Cortex of kidney (tissue), 1 donor: ENCODE measurements around the gene SH3BP5.

ENCODE experiments used
- DNase-seq: peaks from one replicate; lab custom pipeline; 2025; lab: John Stamatoyannopoulos, UW

SH3BP5 gene

DNA sequence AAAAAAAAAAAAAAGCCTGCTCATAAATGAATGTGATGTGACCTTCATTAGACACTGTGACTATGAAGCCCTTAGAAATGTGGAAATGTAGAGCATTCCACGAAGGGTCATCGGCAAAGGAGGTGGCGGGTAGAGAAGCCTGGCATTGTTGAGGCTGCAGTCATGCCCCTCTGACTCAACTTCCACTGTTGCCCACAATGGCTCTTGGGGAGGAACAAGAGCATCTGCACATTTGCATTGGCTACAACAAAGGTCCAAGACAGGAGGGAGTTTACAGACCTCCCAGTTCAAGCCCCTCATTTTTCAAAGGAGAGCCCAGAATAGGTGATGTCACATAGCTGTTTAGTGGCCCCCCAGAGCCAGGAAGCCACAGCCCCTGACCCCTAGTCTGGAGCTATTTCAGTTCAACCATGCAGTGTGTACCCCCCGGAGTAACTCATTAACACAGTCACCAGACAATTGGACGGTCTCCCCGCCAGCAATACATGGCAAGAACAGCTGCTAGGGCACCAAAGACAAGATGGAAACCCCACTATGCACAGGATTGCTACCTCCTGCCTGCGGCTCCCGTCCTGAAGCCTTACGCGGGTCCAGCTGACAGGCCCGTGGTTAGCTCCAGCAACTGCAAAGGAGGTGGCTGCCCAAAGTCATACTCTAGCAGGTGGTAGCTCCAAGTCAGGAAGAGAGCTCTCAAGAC, 56.2 kb downstream of the SH3BP5 start:
- DNase-seq, result no peak

DNA sequence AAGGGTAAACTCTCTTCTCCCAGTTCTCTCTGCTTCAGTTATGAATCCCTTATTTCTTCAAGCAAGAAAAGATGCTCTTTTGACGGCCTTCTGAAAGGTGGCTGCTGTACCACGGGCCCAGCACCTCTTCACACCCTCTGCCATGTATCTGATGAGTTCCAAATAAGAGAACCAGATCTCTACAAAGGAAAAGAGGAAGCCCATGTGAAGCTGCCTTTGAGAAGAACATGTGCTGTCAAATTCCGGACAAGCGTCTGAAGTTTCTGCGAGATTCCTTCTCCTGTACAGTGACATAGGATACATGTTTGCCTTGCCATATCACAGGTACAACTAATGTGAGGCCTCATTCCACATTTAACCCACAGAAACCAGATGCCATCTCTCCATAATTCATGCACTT, 59.2 kb downstream of the SH3BP5 start:
- no peak for DNase-seq

GRCh38 chr3:15272426-15273196, 59.8 kb downstream of the SH3BP5 start:
- no peak for DNase-seq

- DNase-seq, result no peak
Observed at GRCh38 chr3:15271785-15272381, 60.5 kb downstream of the SH3BP5 start.

GRCh38 chr3:15271030-15271429, 61.4 kb downstream of the SH3BP5 start:
- DNase-seq, result no peak

DNA sequence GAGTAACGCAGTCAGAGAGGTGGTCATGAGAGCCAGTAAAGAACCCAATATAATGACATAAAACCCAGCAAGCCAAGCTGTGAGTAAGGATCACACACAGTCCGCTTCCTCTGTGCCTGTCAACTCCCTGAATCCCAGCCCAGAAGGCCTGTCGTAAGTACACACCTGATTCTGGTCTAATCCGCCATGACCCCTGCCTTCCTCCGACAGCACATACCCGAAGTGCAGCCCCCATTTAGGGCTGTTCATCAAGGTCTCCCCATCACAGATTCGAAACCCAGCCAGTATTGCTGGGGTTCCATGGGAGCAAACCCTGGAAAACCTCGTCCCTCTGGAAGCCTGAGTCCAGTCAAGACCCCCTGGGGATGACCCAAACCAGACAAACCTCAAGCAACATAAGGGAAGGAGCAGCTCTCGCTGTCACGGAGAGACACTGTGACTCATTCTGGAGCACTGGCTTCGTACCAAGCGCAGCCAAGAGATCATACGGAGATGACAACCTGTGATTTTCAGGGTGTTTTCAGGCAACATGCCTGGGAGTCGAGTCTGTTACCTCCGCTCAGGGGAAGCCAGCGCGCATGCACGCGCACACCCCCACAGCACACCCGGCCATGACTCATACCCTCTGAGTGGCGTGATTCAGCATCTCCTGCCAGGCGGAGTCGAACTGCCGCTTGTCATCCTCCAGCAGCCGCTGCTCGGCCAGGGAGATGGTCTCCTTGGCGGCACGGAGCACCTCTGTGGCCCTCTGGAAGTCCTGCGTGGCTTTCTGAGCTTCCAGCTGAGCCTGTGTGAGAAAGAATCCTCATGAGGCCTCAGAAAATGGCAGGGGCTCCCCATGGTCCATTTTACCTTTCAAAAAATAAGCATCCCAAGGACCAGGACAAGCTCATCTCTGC, 63.0 kb downstream of the SH3BP5 start:
- no peak for DNase-seq

GRCh38 chr3:15268033-15268631, 64.3 kb downstream of the SH3BP5 start:
- DNase-seq, result no peak

DNA sequence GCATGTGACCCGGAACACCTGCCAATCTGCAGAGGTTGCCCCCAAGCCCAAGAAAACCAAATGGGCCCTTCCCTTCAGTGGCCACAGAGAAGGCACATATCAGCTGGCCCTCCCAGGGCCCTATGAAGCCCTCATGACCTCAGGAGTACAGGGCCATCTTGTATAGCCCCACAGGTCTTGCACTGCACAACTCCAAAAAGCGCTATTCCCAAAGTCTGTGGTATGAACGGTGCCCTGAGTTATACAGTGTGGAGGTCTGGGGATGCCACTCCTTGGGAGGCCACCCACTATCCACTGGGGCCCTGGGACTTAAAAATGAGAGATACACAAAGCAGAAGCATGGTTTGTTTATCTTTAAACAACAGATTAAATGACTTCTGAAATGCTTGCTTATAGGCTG, 64.9 kb downstream of the SH3BP5 start:
- no peak for DNase-seq

DNA sequence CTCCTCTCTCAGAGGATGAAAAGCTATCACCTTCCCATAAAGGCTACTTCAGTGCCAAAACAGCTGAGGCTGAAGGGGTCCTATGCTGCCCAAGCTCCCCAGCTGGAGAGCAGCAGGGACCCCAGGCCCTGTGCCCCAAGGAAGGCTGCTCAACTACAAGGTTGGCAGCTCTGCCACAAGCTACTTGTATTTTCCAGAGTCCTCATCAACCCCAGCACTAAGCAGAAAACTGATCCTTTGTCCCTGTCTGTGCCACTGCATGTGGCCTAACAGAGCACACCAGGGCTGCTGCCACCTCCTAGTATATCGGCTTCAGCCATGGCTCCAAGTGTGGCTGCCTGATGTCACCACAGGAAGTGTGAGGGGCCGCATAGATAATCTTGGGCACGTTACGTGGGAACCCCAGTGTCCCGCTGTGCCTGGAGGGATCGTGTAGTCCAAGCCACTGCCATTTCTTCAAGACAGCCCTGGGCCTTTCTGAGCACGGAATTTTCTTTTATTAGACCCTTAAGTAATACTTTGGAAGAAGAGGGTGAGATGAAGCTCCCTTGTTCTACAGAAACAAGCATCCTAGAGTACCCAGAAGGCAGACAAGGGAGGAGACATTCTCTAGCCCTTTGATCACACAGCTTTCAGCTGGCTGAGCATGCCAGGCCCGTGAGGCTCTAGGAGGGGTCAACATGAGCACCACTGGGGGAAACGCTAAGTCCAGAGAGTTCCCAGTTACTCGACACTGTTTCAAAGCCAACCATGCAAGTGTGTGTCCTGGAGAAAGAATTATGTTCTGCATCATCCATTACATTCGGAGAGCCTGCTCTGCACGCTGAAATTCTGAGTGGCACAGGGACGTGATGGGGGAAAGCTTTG, 65.6 kb downstream of the SH3BP5 start:
- DNase-seq, result no peak

GRCh38 chr3:15265655-15266509, 66.5 kb downstream of the SH3BP5 start:
- DNase-seq, result no peak

- DNase-seq, result no peak
Observed at GRCh38 chr3:15264486-15264885, 67.9 kb downstream of the SH3BP5 start.

DNA sequence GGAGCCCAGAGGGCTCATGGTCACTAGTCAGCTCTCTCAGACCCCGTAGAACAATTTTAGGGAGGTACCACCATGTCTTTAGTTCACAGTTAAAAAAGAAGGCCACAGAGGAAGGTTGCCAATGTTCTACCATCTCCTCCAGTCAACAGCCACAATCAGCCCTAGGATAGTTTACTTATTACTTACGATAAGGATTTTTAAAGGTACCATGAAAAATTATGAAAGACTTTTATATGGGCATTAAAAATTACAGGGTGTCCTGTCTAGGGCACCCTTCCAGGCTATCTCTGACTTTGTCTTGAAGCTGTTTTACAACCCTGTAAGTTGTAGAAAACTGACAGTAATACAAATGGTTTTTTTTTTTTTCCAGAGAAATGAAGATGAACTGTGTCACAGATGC, 68.5 kb downstream of the SH3BP5 start:
- no peak for DNase-seq

GRCh38 chr3:15263120-15263519, 69.3 kb downstream of the SH3BP5 start:
- DNase-seq, result no peak

DNA sequence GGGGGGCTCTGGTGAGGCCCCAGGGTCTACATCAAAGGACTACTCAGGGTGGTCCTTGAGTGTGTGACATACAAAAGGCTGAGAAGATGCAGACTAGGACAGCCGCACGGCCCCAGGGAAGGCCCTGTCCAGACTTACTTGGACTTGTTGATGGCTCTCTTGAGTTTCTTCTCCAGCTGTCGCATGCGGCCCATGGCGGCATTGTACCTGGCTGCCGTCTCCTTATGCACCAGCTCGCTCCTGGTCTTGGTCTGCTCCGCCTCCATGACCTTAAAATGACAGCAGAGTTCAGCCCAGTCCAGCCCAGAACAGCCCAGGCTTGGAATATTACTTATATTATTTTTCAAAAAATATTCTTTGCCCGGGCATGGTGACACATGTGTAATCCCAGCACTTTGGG, 70.4 kb downstream of the SH3BP5 start:
- no peak for DNase-seq

GRCh38 chr3:15261274-15261673, 71.1 kb downstream of the SH3BP5 start:
- no peak for DNase-seq

GRCh38 chr3:15260531-15260930, 71.9 kb downstream of the SH3BP5 start:
- no peak for DNase-seq

DNA sequence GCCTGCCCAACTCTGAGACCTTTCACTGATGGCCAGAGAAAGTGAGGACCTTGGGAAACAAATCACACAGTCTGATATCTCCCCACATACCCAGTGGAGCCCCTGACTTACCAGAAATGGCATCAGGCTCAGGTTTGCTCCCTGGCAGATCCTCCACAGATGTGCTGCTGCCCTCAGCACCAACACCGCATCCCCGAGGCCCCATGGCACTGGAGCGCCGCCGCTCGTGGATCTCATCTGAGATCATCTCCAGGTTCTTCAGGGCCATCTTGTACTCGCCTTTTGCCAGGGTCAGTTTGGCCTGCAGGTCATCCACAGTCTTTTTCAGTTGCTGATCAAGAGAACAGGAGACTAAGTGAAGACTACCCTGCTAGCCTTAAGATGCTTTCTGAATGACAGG, 73.7 kb downstream of the SH3BP5 start:
- no peak for DNase-seq

- no peak for DNase-seq
Observed at GRCh38 chr3:15256861-15257341, 75.5 kb downstream of the SH3BP5 start.

DNA sequence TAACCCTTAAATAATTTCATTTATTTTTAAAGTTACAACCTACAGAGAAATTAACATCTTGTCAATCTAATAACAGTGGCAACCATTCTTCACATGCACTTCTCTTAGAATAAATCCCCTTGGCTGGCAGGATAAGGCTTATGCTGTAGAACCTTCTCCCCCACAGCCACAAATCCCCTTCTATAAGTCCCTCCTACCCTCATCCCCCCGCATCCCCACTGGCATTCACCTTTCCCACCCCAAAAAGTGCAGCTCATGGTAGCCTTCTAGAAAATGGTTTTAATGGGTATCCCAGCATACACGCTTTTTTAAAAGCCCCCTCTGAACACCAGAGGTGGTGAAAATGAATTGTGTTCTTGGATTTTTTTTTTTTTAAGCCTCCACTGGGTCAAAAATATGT, 77.2 kb downstream of the SH3BP5 start:
- no peak for DNase-seq
